IPS-18a (cell line): Measurements from ENCODE around the gene GMDS.

Experiments used
- H3K27ac ChIP-seq: one replicate; pipeline ENCODE4 v1.5.1; 2013; ENCODE audit warnings: low read length
- H3K27me3 ChIP-seq: one replicate; pipeline ENCODE4 v1.6.1; 2013; ENCODE audit warnings: mild to moderate bottlenecking, low read length; ENCODE audit not compliant: control insufficient read depth, insufficient read depth
- H3K36me3 ChIP-seq: one replicate; pipeline ENCODE4 v1.6.1; 2013; ENCODE audit warnings: low read depth, low read length; ENCODE audit not compliant: control insufficient read depth
- H3K4me1 ChIP-seq: one replicate; pipeline ENCODE4 v1.6.1; 2013; ENCODE audit warnings: low read depth, low read length; ENCODE audit not compliant: control insufficient read depth
- H3K4me3 ChIP-seq: one replicate; pipeline ENCODE4 v1.5.1; 2013; ENCODE audit warnings: low read length
- H3K9ac ChIP-seq: one replicate; pipeline ENCODE4 v1.6.1; 2013; ENCODE audit warnings: mild to moderate bottlenecking, low read length, moderate library complexity
- H3K9me3 ChIP-seq: one replicate; pipeline ENCODE4 v1.6.1; 2013; ENCODE audit warnings: low read depth, low read length; ENCODE audit not compliant: control insufficient read depth

GMDS gene

DNA sequence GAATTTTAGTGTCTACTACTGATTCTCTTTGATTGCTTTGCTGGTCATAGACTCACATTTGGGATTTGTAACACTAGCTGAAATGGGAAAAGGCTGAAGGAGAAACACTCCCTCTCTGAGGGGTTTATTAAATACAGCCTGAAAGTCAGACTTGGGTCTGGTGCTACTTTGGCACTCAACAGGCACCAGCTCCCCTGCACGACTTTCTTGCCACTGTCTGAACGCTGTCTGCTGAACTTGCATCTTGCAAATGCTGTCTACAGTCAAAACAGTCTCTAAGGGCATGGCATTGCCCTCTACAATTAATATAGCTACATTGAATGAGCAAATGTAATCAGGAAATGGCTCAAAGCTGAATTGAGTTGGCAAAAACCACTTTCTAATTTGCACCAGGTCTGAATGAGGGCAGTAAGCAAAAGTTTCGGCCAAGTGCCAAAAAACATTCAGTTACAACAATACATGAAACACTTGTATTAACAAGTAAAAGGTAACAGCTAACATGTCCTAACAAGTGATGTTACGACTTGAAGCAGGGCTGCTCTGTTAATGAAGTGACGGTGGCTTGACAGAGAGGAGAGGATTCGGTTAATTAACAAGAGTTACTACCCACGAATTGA is 516.2 kb downstream of the GMDS start:
- Histone ChIP-seq H3K27me3 (no peaks in the 10 kb centered on the region), H3K4me3 (no peak overlapping the region), H3K9me3 (no peaks in the 10 kb centered on the region), H3K27ac (no peak overlapping the region), H3K36me3 (no peaks in the 10 kb centered on the region), H3K9ac (no peak overlapping the region), H3K4me1 (peaks cover 12% of the 10 kb centered on the region)

GRCh38 chr6:1726341-1726768 is 519.0 kb downstream of the GMDS start:
- no peaks in the 10 kb centered on the region for H3K36me3 ChIP-seq
- no peaks in the 10 kb centered on the region for H3K9me3 ChIP-seq
- H3K9ac ChIP-seq = no peak overlapping the region
- H3K4me1 ChIP-seq = peaks cover 17% of the 10 kb centered on the region
- H3K4me3 ChIP-seq = no peak overlapping the region
- H3K27ac ChIP-seq = no peak overlapping the region
- no peaks in the 10 kb centered on the region for H3K27me3 ChIP-seq

- no peaks in the 10 kb centered on the region for H3K36me3 ChIP-seq
- H3K9ac ChIP-seq = no peak overlapping the region
- no peaks in the 10 kb centered on the region for H3K27me3 ChIP-seq
- H3K9me3 ChIP-seq = no peaks in the 10 kb centered on the region
- H3K4me1 ChIP-seq = peaks cover 30% of the 10 kb centered on the region
- no peak overlapping the region for H3K27ac ChIP-seq
- H3K4me3 ChIP-seq = no peak overlapping the region
Observed at GRCh38 chr6:1724616-1725015, 520.8 kb downstream of the GMDS start.

- Histone ChIP-seq H3K4me3 (no peak overlapping the region), H3K36me3 (no peaks in the 10 kb centered on the region), H3K27me3 (no peaks in the 10 kb centered on the region), H3K9ac (no peak overlapping the region), H3K27ac (no peak overlapping the region), H3K9me3 (no peaks in the 10 kb centered on the region), H3K4me1 (peaks cover 26% of the 10 kb centered on the region)
Observed at GRCh38 chr6:1724124-1724523, 521.3 kb downstream of the GMDS start.

DNA sequence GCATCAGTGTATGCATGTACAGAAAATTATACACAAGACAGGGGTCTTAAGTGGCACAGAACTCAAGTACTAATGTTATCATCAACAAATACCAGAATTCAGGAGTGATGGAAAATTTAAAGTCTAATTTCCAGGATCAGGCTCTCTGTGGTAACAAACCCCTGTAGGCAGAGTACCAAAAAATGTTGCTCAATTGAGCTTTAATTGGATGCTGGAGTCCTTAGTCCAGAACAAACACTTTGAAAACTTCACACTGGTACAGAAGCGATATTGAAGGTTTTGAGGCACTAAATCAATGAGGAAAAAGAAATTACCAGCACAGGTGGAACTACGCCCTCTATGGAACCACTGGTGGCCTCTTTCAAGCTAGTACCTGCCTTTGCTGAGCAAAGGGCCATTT is 522.6 kb downstream of the GMDS start:
- Histone ChIP-seq H3K9ac (no peak overlapping the region), H3K4me3 (no peak overlapping the region), H3K4me1 (peaks cover 24% of the 10 kb centered on the region), H3K36me3 (no peaks in the 10 kb centered on the region), H3K9me3 (no peaks in the 10 kb centered on the region), H3K27me3 (no peaks in the 10 kb centered on the region), H3K27ac (no peak overlapping the region)

GRCh38 chr6:1720620-1721322 is 524.6 kb downstream of the GMDS start:
- Histone ChIP-seq H3K36me3 (no peaks in the 10 kb centered on the region), H3K4me3 (no peak overlapping the region), H3K27me3 (no peaks in the 10 kb centered on the region), H3K4me1 (peaks cover 21% of the 10 kb centered on the region), H3K27ac (no peak overlapping the region), H3K9me3 (no peaks in the 10 kb centered on the region), H3K9ac (no peak overlapping the region)

DNA sequence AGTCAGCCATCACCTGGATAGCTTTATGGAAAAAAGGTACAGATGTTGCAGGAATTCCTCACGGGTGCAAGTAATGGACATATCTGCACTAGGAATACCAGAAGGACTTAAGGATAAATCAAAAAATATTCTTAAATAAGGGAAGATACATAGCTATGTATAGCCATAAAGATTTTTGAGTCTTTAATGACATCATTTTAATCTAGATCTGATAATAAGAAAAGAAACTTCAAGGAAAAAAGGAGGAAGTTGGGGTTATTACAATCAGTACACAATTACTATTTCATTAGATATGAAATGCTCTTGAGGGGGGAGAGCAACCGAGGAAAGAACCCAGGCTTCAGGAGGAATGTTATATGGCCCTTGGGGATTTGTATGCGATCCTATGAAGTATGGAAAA is 525.5 kb downstream of the GMDS start:
- Histone ChIP-seq H3K27me3 (no peaks in the 10 kb centered on the region), H3K9me3 (no peaks in the 10 kb centered on the region), H3K36me3 (no peaks in the 10 kb centered on the region), H3K27ac (no peak overlapping the region), H3K4me1 (peaks cover 21% of the 10 kb centered on the region), H3K9ac (no peak overlapping the region), H3K4me3 (no peak overlapping the region)

DNA sequence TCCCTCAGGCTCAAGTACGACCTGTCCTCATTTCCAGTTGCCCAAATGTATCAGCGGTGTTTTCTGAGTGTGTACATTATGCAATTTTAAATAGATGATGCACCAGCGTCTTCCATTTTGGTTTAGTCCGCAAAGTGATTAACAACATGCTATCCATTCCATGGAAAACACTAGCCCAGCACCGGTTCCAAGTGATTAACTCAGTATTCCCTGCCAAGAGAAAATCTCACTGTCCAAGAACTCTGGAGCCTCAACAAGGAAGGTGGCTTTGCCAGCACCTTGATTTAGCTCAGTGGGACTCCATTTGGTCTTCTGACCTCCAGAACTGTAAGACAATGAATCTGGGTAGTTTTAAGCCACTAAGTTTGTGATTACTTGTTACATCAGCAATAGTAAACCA is 528.5 kb downstream of the GMDS start:
- peaks cover 13% of the 10 kb centered on the region for H3K4me1 ChIP-seq
- no peak overlapping the region for H3K27ac ChIP-seq
- H3K36me3 ChIP-seq = no peaks in the 10 kb centered on the region
- no peak overlapping the region for H3K4me3 ChIP-seq
- no peak overlapping the region for H3K9ac ChIP-seq
- H3K27me3 ChIP-seq = no peaks in the 10 kb centered on the region
- H3K9me3 ChIP-seq = no peaks in the 10 kb centered on the region

- Histone ChIP-seq H3K27ac (no peak overlapping the region), H3K9ac (no peak overlapping the region), H3K36me3 (no peaks in the 10 kb centered on the region), H3K9me3 (no peaks in the 10 kb centered on the region), H3K4me1 (peaks cover 13% of the 10 kb centered on the region), H3K27me3 (no peaks in the 10 kb centered on the region), H3K4me3 (no peak overlapping the region)
Observed at GRCh38 chr6:1716396-1716795, 529.0 kb downstream of the GMDS start.

- Histone ChIP-seq H3K4me1 (peaks cover 4% of the 10 kb centered on the region), H3K27ac (no peak overlapping the region)
Observed at GRCh38 chr6:1715336-1715735, 530.1 kb downstream of the GMDS start.

DNA sequence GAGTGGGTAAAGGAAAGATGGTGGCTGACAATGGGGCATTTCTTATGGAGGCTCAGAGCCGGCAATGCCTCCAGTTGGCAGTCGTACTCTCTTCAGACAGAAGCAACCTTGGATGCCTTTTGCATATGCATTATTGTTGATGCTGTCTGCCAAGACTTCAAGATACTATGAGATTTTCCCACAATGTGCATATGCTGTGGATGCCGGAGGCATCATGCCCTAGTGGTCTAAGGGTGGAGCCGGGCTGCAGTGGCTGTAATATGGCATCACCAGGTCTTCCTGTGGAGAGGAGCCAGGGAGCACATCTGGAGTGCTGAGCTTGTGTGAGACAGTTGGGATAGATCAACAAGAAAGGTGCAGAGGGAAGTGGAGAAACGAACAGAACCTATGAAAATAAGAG is 530.8 kb downstream of the GMDS start:
- no peak overlapping the region for H3K4me3 ChIP-seq
- no peaks in the 10 kb centered on the region for H3K4me1 ChIP-seq
- no peaks in the 10 kb centered on the region for H3K9me3 ChIP-seq
- no peaks in the 10 kb centered on the region for H3K27me3 ChIP-seq
- no peak overlapping the region for H3K27ac ChIP-seq
- no peak overlapping the region for H3K9ac ChIP-seq
- no peaks in the 10 kb centered on the region for H3K36me3 ChIP-seq

More at GRCh38 chr6:1715336-1715735, 530.1 kb downstream of the GMDS start:
- Histone ChIP-seq H3K9ac (no peak overlapping the region), H3K27me3 (no peaks in the 10 kb centered on the region), H3K4me3 (no peak overlapping the region), H3K36me3 (no peaks in the 10 kb centered on the region), H3K9me3 (no peaks in the 10 kb centered on the region)

GRCh38 chr6:1713016-1713600 is 532.3 kb downstream of the GMDS start:
- H3K27ac ChIP-seq = no peak overlapping the region
- no peaks in the 10 kb centered on the region for H3K4me1 ChIP-seq
- no peaks in the 10 kb centered on the region for H3K36me3 ChIP-seq
- no peak overlapping the region for H3K9ac ChIP-seq
- no peak overlapping the region for H3K4me3 ChIP-seq
- H3K27me3 ChIP-seq = no peaks in the 10 kb centered on the region
- H3K9me3 ChIP-seq = no peaks in the 10 kb centered on the region
